Natural killer cell (primary cell): ENCODE measurements around the gene DENND4B. TPM values are rescaled to one million over a fixed set of nuclear protein-coding genes. Genes with fewer than 3 reads are reported as not detected.

Experiments used
- ATAC-seq, 3 donors: fragments of 150-1000 bp in 2 of 3; fragments of 200-7000 bp in 1 of 3; cut with Tn5 transposase; 1 replicate in 1 of 3; 2 replicates in 2 of 3; pipeline ENCODE4 v1.10.0; 2021; ENCODE audit warnings: mild to moderate bottlenecking in 2 of 3, moderate library complexity in 2 of 3
- DNase-seq, 2 donors: peaks; one replicate each; pipeline versions ENCODE4 v3.0.0 to v3.0.0-alpha.2; 2013 to 2021; ENCODE audit warnings: mixed read lengths in 1 of 2
- H3K27ac ChIP-seq: one replicate; pipeline ENCODE4 v1.5.1; 2013; ENCODE audit warnings: mild to moderate bottlenecking, low read length
- H3K27me3 ChIP-seq: one replicate; pipeline ENCODE4 v1.6.1; 2013; ENCODE audit warnings: low read length; ENCODE audit not compliant: control insufficient read depth, insufficient read depth
- H3K36me3 ChIP-seq: one replicate; pipeline ENCODE4 v1.6.1; 2013; ENCODE audit warnings: low read length; ENCODE audit not compliant: control insufficient read depth, insufficient read depth
- H3K4me1 ChIP-seq: one replicate; pipeline ENCODE4 v1.6.1; 2013; ENCODE audit warnings: low read length; ENCODE audit not compliant: control insufficient read depth, insufficient read depth
- H3K4me3 ChIP-seq: one replicate; pipeline ENCODE4 v1.5.1; 2013; ENCODE audit warnings: low read length
- H3K9me3 ChIP-seq: one replicate; pipeline ENCODE4 v1.6.1; 2013; ENCODE audit warnings: low read length; ENCODE audit not compliant: control insufficient read depth, insufficient read depth
- H3K27ac Mint-ChIP-seq, 2 donors: one replicate each; pipeline ENCODE4 v1.8.0; 2022; ENCODE audit warnings: mild to moderate bottlenecking in 2 of 2, mixed read lengths in 2 of 2, moderate library complexity in 1 of 2
- H3K27me3 Mint-ChIP-seq, 2 donors: one replicate each; pipeline ENCODE4 v1.8.0; 2022; ENCODE audit warnings: low read depth in 2 of 2, mixed read lengths in 2 of 2
- H3K36me3 Mint-ChIP-seq: one replicate; pipeline ENCODE4 v1.8.0; 2022; ENCODE audit warnings: mixed read lengths
- H3K4me1 Mint-ChIP-seq, 2 donors: one replicate each; pipeline ENCODE4 v1.8.0; 2022; ENCODE audit warnings: mixed read lengths in 2 of 2
- H3K4me3 Mint-ChIP-seq: one replicate; pipeline ENCODE4 v1.8.0; 2022; ENCODE audit warnings: mild to moderate bottlenecking, moderate library complexity, mixed read lengths
- H3K9me3 Mint-ChIP-seq, 2 donors: one replicate each; pipeline ENCODE4 v1.8.0; 2022; ENCODE audit warnings: mixed read lengths in 2 of 2
- CTCF ChIP-seq: fragments of 200-600 bp; IDR thresholded peaks from one replicate; pipeline ENCODE4 v1.8.0; 2022; ENCODE audit warnings: antibody characterized with exemption
- WGBS: methylation state at CpG from one replicate; pipeline ENCODE4 v1.1.7; 2013; ENCODE audit warnings: missing lambda C conversion rate; ENCODE audit not compliant: insufficient coverage; 5-methylcytosine and 5-hydroxymethylcytosine counted together
- intact Hi-C: fragments of 100-400 bp; cut with micrococcal nuclease; formaldehyde crosslinking; loops from one replicate; pipeline ENCODE4 v1.14.2; 2022
- total RNA-seq, 4 donors: library from RNA; stranded (reverse); fragments of 120-200 nt in 1 of 4; gene quantifications; one replicate each; pipeline versions ENCODE4 v1.2.3 to v1.2.4, GENCODE V29; 2013 to 2022

DENND4B gene
- total RNA-seq, 3 donors from 2014 or later (not counting 1 experiment from before 2014, with no cell fraction given) = 244 to 322 (median 291) TPM

GRCh38 chr1:153963030-153963849 lies 16.7 kb upstream of the DENND4B start, which contains the start of gene SLC39A1:
Gene SLC39A1 (minus strand): TSS chr1:153963537. CDS start chr1:153962715, 822 bp downstream.
- Histone ChIP-seq H3K27ac (peak within 1 kb of the TSS; percentile 79), H3K9me3 (no peaks in the 10 kb centered on the region), H3K4me1 (peaks cover 43% of the 10 kb centered on the region), H3K27me3 (no peaks in the 10 kb centered on the region), H3K4me3 (peak within 1 kb of the TSS; percentile 91), H3K36me3 (peaks cover 6% of the 10 kb centered on the region)
- Mint-ChIP-seq H3K27me3 (no peaks in the 10 kb centered on the region), H3K9me3 (no peaks in the 10 kb centered on the region), H3K4me3 (peak within 1 kb of the TSS; percentile 89), H3K4me1 (peaks cover 51 to 72% of the 10 kb centered on the region in 2 donors), H3K36me3 (no peaks in the 10 kb centered on the region), H3K27ac (peak within 1 kb of the TSS; percentile 91 to 92)
- WGBS = 1% methylated on average over 54 of the region's 54 CpGs
- ATAC-seq = peak; percentile 55 to 69 (median 57)
- intact Hi-C loops = loop anchor here (10.0 kb wide), 1 partner anchor 262 kb away; the partner anchor contains the start of gene UBAP2L
- DNase-seq = peak; percentile 92 to 97
- TF ChIP-seq CTCF = no peak

GRCh38 chr1:153962088-153963029 lies 15.8 kb upstream of the DENND4B start:
- Mint-ChIP-seq H3K27me3 (no peaks in the 10 kb centered on the region), H3K4me1 (peaks cover 48 to 71% of the 10 kb centered on the region in 2 donors), H3K9me3 (no peaks in the 10 kb centered on the region), H3K27ac (peak overlapping the region; percentile 91 to 92), H3K36me3 (no peaks in the 10 kb centered on the region), H3K4me3 (peak overlapping the region; percentile 89)
- no peak for TF ChIP-seq CTCF
- H3K36me3 ChIP-seq = peaks cover 6% of the 10 kb centered on the region
- DNase-seq (peak in 1 of 2 donors; percentile 40), ATAC-seq (no peak)
- peak overlapping the region; percentile 91 for H3K4me3 ChIP-seq
- no peaks in the 10 kb centered on the region for H3K9me3 ChIP-seq
- H3K27ac ChIP-seq = peak overlapping the region; percentile 79
- peaks cover 39% of the 10 kb centered on the region for H3K4me1 ChIP-seq
- intact Hi-C loops = loop anchor here (10.0 kb wide), 1 partner anchor 262 kb away; the partner anchor contains the start of gene UBAP2L
- 66% methylated on average over 14 of the region's 16 CpGs for whole genome bisulfite sequencing
- H3K27me3 ChIP-seq = no peaks in the 10 kb centered on the region

- DNase-seq = no peak
- peak overlapping the region; percentile 2 for H3K4me3 Mint-ChIP-seq
- no peak for ATAC-seq
- no peaks in the 10 kb centered on the region for H3K36me3 Mint-ChIP-seq
- Histone ChIP-seq H3K4me1 (peaks cover 47% of the 10 kb centered on the region), H3K27ac (no peak overlapping the region), H3K4me3 (no peak overlapping the region), H3K36me3 (peaks cover 6% of the 10 kb centered on the region), H3K27me3 (no peaks in the 10 kb centered on the region), H3K9me3 (no peaks in the 10 kb centered on the region)
- WGBS = 96% methylated on average over 4 of the region's 4 CpGs
- H3K9me3 Mint-ChIP-seq = no peaks in the 10 kb centered on the region
- peaks cover 50 to 73% of the 10 kb centered on the region in 2 donors for H3K4me1 Mint-ChIP-seq
- H3K27ac Mint-ChIP-seq = peak overlapping the region; percentile 91 to 92
- TF ChIP-seq CTCF = no peak
- no peaks in the 10 kb centered on the region for H3K27me3 Mint-ChIP-seq
- intact Hi-C loops = loop anchor here (10.0 kb wide), 1 partner anchor 263 kb away; the partner anchor contains the start of gene UBAP2L
These were observed 14.9 kb upstream of the DENND4B start for GRCh38 chr1:153961421-153961820.
